ENCODE results near the gene GPR12. TPM values are rescaled to one million over a fixed set of nuclear protein-coding genes. Genes with fewer than 3 reads are reported as not detected.

The GPR12 gene
- total and polyA plus RNA-seq, 2 of the 4 experiments (the other 2 are of a cell fraction) = not detected

DNA sequence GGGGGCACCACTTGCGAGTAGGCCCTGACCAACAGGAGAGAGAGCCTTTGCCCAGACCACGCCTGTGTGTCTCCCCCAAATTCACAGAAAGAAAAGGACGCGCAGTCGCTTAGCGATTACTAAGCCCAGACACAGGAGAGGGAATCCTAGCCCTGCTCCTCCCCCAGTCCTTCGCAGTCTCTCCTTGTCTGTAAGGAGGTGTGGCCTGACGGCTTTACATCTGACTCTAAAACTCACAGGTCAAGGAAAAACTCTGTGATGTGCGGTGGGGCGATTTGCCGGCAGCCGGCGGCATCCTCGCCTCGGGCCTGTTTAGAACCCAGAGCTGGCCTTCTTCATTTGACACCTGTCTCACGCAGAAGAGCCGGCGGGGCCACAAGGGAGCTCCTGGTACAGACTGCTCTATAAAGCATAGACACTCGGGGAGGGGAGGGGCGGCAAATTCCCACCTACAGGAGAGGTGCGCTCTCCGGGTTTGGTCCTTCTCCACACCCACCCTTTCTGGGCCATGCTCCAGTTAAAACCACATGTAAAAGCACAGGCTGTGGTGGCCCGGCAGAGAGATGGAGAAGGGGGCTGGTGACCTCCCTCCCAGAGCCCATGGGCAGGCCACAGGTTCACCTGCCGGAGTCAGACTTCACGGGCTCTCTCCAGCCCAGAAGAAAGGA, 17.8 kb downstream of the GPR12 start:
- H2BK5ac ChIP-seq (ENCODE audit: low read depth, low read length, poor library complexity, severe bottlenecking) = no peak overlapping the region
- ChIA-PET POLR2A (ENCODE audit: unreplicated experiment) (no interaction called here), CTCF (no interaction called here)
- no peak overlapping the region for H3K4ac ChIP-seq (ENCODE audit: low read depth, low read length)
- H3K56ac ChIP-seq (ENCODE audit: extremely low read depth, insufficient read depth, low read length) = no peak overlapping the region
- H4K91ac ChIP-seq (ENCODE audit: insufficient read depth, low read depth, low read length) = no peak overlapping the region
- H4K5ac ChIP-seq (ENCODE audit: low read depth, low read length) = no peak overlapping the region
- no peak overlapping the region for H4K8ac ChIP-seq (ENCODE audit: low read depth in 2 of 2, low read length in 2 of 2)
- no peak for TF ChIP-seq SMC3 (IDR thresholded peaks at IDR 0.05; ENCODE audit: low read depth, low read length)
- no peak for TF ChIP-seq RAD21 (IDR thresholded peaks at IDR 0.05; ENCODE audit: low read length)
- no peak for TF ChIP-seq USF2 (IDR thresholded peaks at IDR 0.05; ENCODE audit: low read depth, low read length)
- no peak for TF ChIP-seq CHD1 (IDR thresholded peaks at IDR 0.05; ENCODE audit: low read depth, low read length)
- TF ChIP-seq FOS (IDR thresholded peaks at IDR 0.05; ENCODE audit: low read depth, low read length) = no peak
- no peak for TF ChIP-seq MXI1 (IDR thresholded peaks at IDR 0.05; ENCODE audit: borderline replicate concordance, low read depth, low read length)
- no peak for TF ChIP-seq NFE2L2 (IDR thresholded peaks at IDR 0.05; ENCODE audit: low read depth, low read length)
- TF ChIP-seq RFX5 (IDR thresholded peaks at IDR 0.05; ENCODE audit: low read depth, low read length) = no peak
- no peak for TF ChIP-seq CEBPB (IDR thresholded peaks at IDR 0.05; ENCODE audit: low read depth, low read length)
- TF ChIP-seq POLR2A (IDR thresholded peaks at IDR 0.05; ENCODE audit: low read depth, low read length) = no peak
- TF ChIP-seq RCOR1 (IDR thresholded peaks at IDR 0.05; ENCODE audit: insufficient replicate concordance, low read length) = no peak
- TF ChIP-seq CTCF (conservative IDR thresholded peaks at IDR 0.05; ENCODE audit: low read depth, low read length) = no peak
- no peak for TF ChIP-seq BHLHE40 (IDR thresholded peaks at IDR 0.05; ENCODE audit: low read depth, low read length)
- TF ChIP-seq ELK1 (IDR thresholded peaks at IDR 0.05; ENCODE audit: borderline replicate concordance, low read depth, low read length) = no peak
- TF ChIP-seq MAFK (IDR thresholded peaks at IDR 0.05; ENCODE audit: low read depth, low read length) = no peak
- no peak for TF ChIP-seq MAZ (IDR thresholded peaks at IDR 0.05; ENCODE audit: borderline replicate concordance, low read depth, low read length)
- no peak overlapping the region for H3K27ac ChIP-seq (ENCODE audit: insufficient read depth, low read length)
- no peak overlapping the region for H2BK120ac ChIP-seq (ENCODE audit: low read depth, low read length)
- H3K14ac ChIP-seq (replicated peaks; ENCODE audit: low read depth, low read length) = no peak overlapping the region
- H2AFZ ChIP-seq (replicated peaks; ENCODE audit: low read length, poor library complexity) = no peak overlapping the region
- H3K27me3 ChIP-seq (ENCODE audit: control insufficient read depth, insufficient read depth, low read length) = peaks cover 27% of the 10 kb centered on the region
- H3K9me3 ChIP-seq (ENCODE audit: control insufficient read depth, insufficient read depth, low read length) = no peaks in the 10 kb centered on the region
- H2BK20ac ChIP-seq (ENCODE audit: low read depth, low read length) = no peak overlapping the region
- H3K23ac ChIP-seq (ENCODE audit: low read depth, low read length) = no peak overlapping the region
- no peak overlapping the region for H3K9ac ChIP-seq (ENCODE audit: low read depth, low read length)
- no peaks in the 10 kb centered on the region for H4K20me1 ChIP-seq (ENCODE audit: insufficient read depth, low read length)
- no peaks in the 10 kb centered on the region for H3K4me1 ChIP-seq (ENCODE audit: control insufficient read depth, insufficient read depth, low read length)
- H3K9me1 ChIP-seq (ENCODE audit: insufficient read depth, low read length) = no peaks in the 10 kb centered on the region
- no peak overlapping the region for H2BK15ac ChIP-seq (ENCODE audit: low read depth, low read length)
- no peaks in the 10 kb centered on the region for H3K36me3 ChIP-seq (ENCODE audit: control insufficient read depth, insufficient read depth, low read length)
- no peak overlapping the region for H2AK9ac ChIP-seq (replicated peaks; ENCODE audit: low read depth, low read length, poor library complexity)
- H3K79me1 ChIP-seq (ENCODE audit: low read depth in 1 of 2, low read length in 2 of 2) = no peaks in the 10 kb centered on the region
- H3K4me2 ChIP-seq (ENCODE audit: low read depth, low read length) = no peak overlapping the region
- no peak for DNase-seq
- intact Hi-C loops (cut with micrococcal nuclease) (no loop called here), dilution Hi-C loops (cut with HindIII; ENCODE audit: low sequenced_read_pairs, unreplicated experiment) (no loop called here), in situ Hi-C loops (cut with MboI; ENCODE audit: low sequenced_read_pairs) (no loop called here)
- H3K4me3 ChIP-seq (ENCODE audit: insufficient read depth, low read depth, low read length) = no peak overlapping the region
- no peak for ATAC-seq (ENCODE audit: low read depth)
- WGBS, 2 experiments (ENCODE audit: extremely low coverage in 2 of 2, insufficient read length in 1 of 2) = 33% methylated on average over 1 of the region's 25 CpGs; no CpG with 5 or more reads in 1 of the 2 experiments
- H3K18ac ChIP-seq (ENCODE audit: low read depth, low read length) = no peak overlapping the region
- no TSS peak for BruUV-seq (replicated peaks)
- no peak overlapping the region for H2AK5ac ChIP-seq (ENCODE audit: low read depth, low read length)

All from IMR-90 (cell line).